Activated naive CD8-positive, alpha-beta T cell treated with anti-CD3 and anti-CD28 coated beads, Interleukin-2, amount 10 ng/mL, durations not matched to agents 7 days and 5 days (primary cell): Measurements from ENCODE around the gene PACS1. TPM values are rescaled to one million over a fixed set of nuclear protein-coding genes. Genes with fewer than 3 reads are reported as not detected.
"Not testable (repeated sequence)": the region's sequence is repeated elsewhere in the genome, so short reads cannot be mapped to it uniquely, and the experiment has no call there.

Experiments
- ATAC-seq: fragments of 150-1000 bp; cut with Tn5 transposase; one replicate; pipeline ENCODE4 v1.10.0; 2021; ENCODE audit warnings: low read depth, moderate library complexity
- POLR2A ChIA-PET: fragments of 350-600 bp; sonication (Branson Sonifier 250); formaldehyde crosslinking; loops from one replicate; lab custom pipeline; 2021; ENCODE audit warnings: antibody characterized with exemption; lab: Charles Lee
- DNase-seq: peaks from one replicate; pipeline ENCODE4 v3.0.0; 2021
- H3K27ac Mint-ChIP-seq: one replicate; pipeline ENCODE4 v1.8.0; 2022; ENCODE audit warnings: mild to moderate bottlenecking, mixed read lengths
- H3K27me3 Mint-ChIP-seq: one replicate; pipeline ENCODE4 v1.8.0; 2022; ENCODE audit warnings: mild to moderate bottlenecking, moderate library complexity, mixed read lengths
- H3K36me3 Mint-ChIP-seq: one replicate; pipeline ENCODE4 v1.8.0; 2021; ENCODE audit warnings: mild to moderate bottlenecking, mixed read lengths
- H3K4me1 Mint-ChIP-seq: one replicate; pipeline ENCODE4 v1.8.0; 2021; ENCODE audit warnings: mixed read lengths
- H3K4me3 Mint-ChIP-seq: one replicate; pipeline ENCODE4 v1.8.0; 2022; ENCODE audit warnings: mild to moderate bottlenecking, moderate library complexity, mixed read lengths
- H3K9me3 Mint-ChIP-seq: one replicate; pipeline ENCODE4 v1.8.0; 2021; ENCODE audit warnings: mixed read lengths
- total RNA-seq, 2 experiments: library from RNA; stranded (reverse); gene quantifications; one replicate each; pipeline ENCODE4 v1.2.3, GENCODE V29; 2021

Gene PACS1
- total RNA-seq, 2 experiments from 2014 or later, result 138 to 162 TPM

- Mint-ChIP-seq H3K9me3 (no peaks in the 10 kb centered on the region), H3K4me3 (no peak overlapping the region), H3K4me1 (peaks cover 8% of the 10 kb centered on the region), H3K27ac (peak overlapping the region; percentile 44), H3K36me3 (peaks cover 9% of the 10 kb centered on the region), H3K27me3 (no peaks in the 10 kb centered on the region)
- DNase-seq (no peak), ATAC-seq (no peak)
- POLR2A ChIA-PET, result no interaction called here
These were observed 170.7 kb downstream of the PACS1 start for GRCh38 chr11:66240781-66241136.

- Mint-ChIP-seq H3K27ac (no peak overlapping the region), H3K27me3 (no peaks in the 10 kb centered on the region), H3K4me1 (peaks cover 8% of the 10 kb centered on the region), H3K9me3 (no peaks in the 10 kb centered on the region), H3K4me3 (no peak overlapping the region), H3K36me3 (peaks cover 9% of the 10 kb centered on the region)
- no peak for DNase-seq
- no peak for ATAC-seq
- POLR2A ChIA-PET, result no interaction called here
These were observed 172.2 kb downstream of the PACS1 start for GRCh38 chr11:66242095-66242765.

GRCh38 chr11:66243782-66244535 lies 173.9 kb downstream of the PACS1 start:
- Mint-ChIP-seq H3K4me1 (peaks cover 9% of the 10 kb centered on the region), H3K4me3 (no peak overlapping the region), H3K36me3 (peaks cover 7% of the 10 kb centered on the region), H3K27me3 (no peaks in the 10 kb centered on the region), H3K27ac (peak overlapping the region; percentile 73), H3K9me3 (no peaks in the 10 kb centered on the region)
- ATAC-seq (peak; percentile 32), DNase-seq (no peak)
- POLR2A ChIA-PET, result no interaction called here

GRCh38 chr11:66247295-66247694 lies 177.2 kb downstream of the PACS1 start:
- H3K27ac Mint-ChIP-seq, result no peak overlapping the region

GRCh38 chr11:66247801-66248200 lies 177.7 kb downstream of the PACS1 start:
- Mint-ChIP-seq H3K4me3 (no peak overlapping the region), H3K9me3 (no peaks in the 10 kb centered on the region), H3K27ac (no peak overlapping the region), H3K27me3 (no peaks in the 10 kb centered on the region), H3K36me3 (peaks cover 11% of the 10 kb centered on the region), H3K4me1 (peaks cover 22% of the 10 kb centered on the region)
- POLR2A ChIA-PET, result no interaction called here
- no peak for ATAC-seq
- DNase-seq, result no peak

More at GRCh38 chr11:66247295-66247694, 177.2 kb downstream of the PACS1 start:
- Mint-ChIP-seq H3K4me3 (no peak overlapping the region), H3K9me3 (no peaks in the 10 kb centered on the region), H3K36me3 (peaks cover 11% of the 10 kb centered on the region), H3K4me1 (peaks cover 22% of the 10 kb centered on the region), H3K27me3 (no peaks in the 10 kb centered on the region)
- ATAC-seq, result no peak
- no peak for DNase-seq
- POLR2A ChIA-PET, result no interaction called here

- no peak overlapping the region for H3K4me3 Mint-ChIP-seq
- ATAC-seq, result no peak
These were observed 178.8 kb downstream of the PACS1 start for GRCh38 chr11:66248903-66249302.

GRCh38 chr11:66251809-66252208 lies 181.7 kb downstream of the PACS1 start:
- POLR2A ChIA-PET, result interaction anchor here (0.9 to 1.1 kb wide), 2 partner anchors 21 to 93 kb away, joined by 3 read pairs; partner anchors contain the start of gene BRMS1
- H3K9me3 Mint-ChIP-seq, result no peaks in the 10 kb centered on the region

More at GRCh38 chr11:66248903-66249302, 178.8 kb downstream of the PACS1 start:
- peak overlapping the region; percentile 23 for H3K27ac Mint-ChIP-seq
- no peaks in the 10 kb centered on the region for H3K27me3 Mint-ChIP-seq
- peaks cover 16% of the 10 kb centered on the region for H3K4me1 Mint-ChIP-seq
- peaks cover 11% of the 10 kb centered on the region for H3K36me3 Mint-ChIP-seq
- DNase-seq, result no peak
- POLR2A ChIA-PET, result no interaction called here
- H3K9me3 Mint-ChIP-seq, result no peaks in the 10 kb centered on the region

GRCh38 chr11:66253081-66253480 lies 183.0 kb downstream of the PACS1 start:
- not testable (repeated sequence) for H3K9me3 Mint-ChIP-seq, H3K36me3 Mint-ChIP-seq, DNase-seq, H3K4me3 Mint-ChIP-seq, ATAC-seq, H3K27me3 Mint-ChIP-seq, H3K27ac Mint-ChIP-seq
- peaks cover 27% of the 10 kb centered on the region for H3K4me1 Mint-ChIP-seq
- POLR2A ChIA-PET, result interaction anchor here (0.6 kb wide), 1 partner anchor 392 kb away, joined by 3 read pairs; no protein-coding TSS in a partner anchor

More at GRCh38 chr11:66251809-66252208, 181.7 kb downstream of the PACS1 start:
- Mint-ChIP-seq H3K27ac (peak overlapping the region; percentile 62), H3K4me1 (peaks cover 26% of the 10 kb centered on the region), H3K36me3 (peaks cover 9% of the 10 kb centered on the region), H3K4me3 (no peak overlapping the region), H3K27me3 (no peaks in the 10 kb centered on the region)
- DNase-seq, result no peak
- ATAC-seq, result no peak

GRCh38 chr11:66258473-66258893 lies 188.4 kb downstream of the PACS1 start:
- ATAC-seq (no peak), DNase-seq (no peak)
- H3K36me3 Mint-ChIP-seq, result peaks cover 13% of the 10 kb centered on the region
- H3K9me3 Mint-ChIP-seq, result no peaks in the 10 kb centered on the region
- no peaks in the 10 kb centered on the region for H3K27me3 Mint-ChIP-seq
- peaks cover 29% of the 10 kb centered on the region for H3K4me1 Mint-ChIP-seq
- H3K4me3 Mint-ChIP-seq, result peak overlapping the region; percentile 96
- peak overlapping the region; percentile 100 for H3K27ac Mint-ChIP-seq
- POLR2A ChIA-PET, result interaction anchor here (1.2 kb wide), 1 partner anchor 61 kb away, joined by 3 read pairs; no protein-coding TSS in a partner anchor

- Mint-ChIP-seq H3K4me1 (peaks cover 29% of the 10 kb centered on the region), H3K4me3 (no peak overlapping the region), H3K27me3 (no peaks in the 10 kb centered on the region), H3K36me3 (peaks cover 11% of the 10 kb centered on the region), H3K9me3 (no peaks in the 10 kb centered on the region), H3K27ac (no peak overlapping the region)
- ATAC-seq (no peak), DNase-seq (no peak)
- POLR2A ChIA-PET, result interaction anchor here (0.7 to 1.3 kb wide), 3 partner anchors 53 to 395 kb away, joined by 3 to 5 read pairs (median 3); no protein-coding TSS in a partner anchor
These were observed 189.2 kb downstream of the PACS1 start for GRCh38 chr11:66259225-66259624.

- DNase-seq, result no peak
- H3K27ac Mint-ChIP-seq, result no peak overlapping the region
- peaks cover 11% of the 10 kb centered on the region for H3K36me3 Mint-ChIP-seq
- peaks cover 29% of the 10 kb centered on the region for H3K4me1 Mint-ChIP-seq
- no peak for ATAC-seq
- H3K4me3 Mint-ChIP-seq, result peak overlapping the region; percentile 9
- POLR2A ChIA-PET, result interaction anchor here (1.3 kb wide), 1 partner anchor 53 kb away, joined by 5 read pairs; no protein-coding TSS in a partner anchor
- no peaks in the 10 kb centered on the region for H3K9me3 Mint-ChIP-seq
- H3K27me3 Mint-ChIP-seq, result no peaks in the 10 kb centered on the region
These were observed 189.9 kb downstream of the PACS1 start for GRCh38 chr11:66259956-66260355.

GRCh38 chr11:66261578-66261977 lies 191.5 kb downstream of the PACS1 start:
- H3K4me3 Mint-ChIP-seq, result no peak overlapping the region
- H3K27ac Mint-ChIP-seq, result no peak overlapping the region
- H3K27me3 Mint-ChIP-seq, result no peaks in the 10 kb centered on the region
- H3K4me1 Mint-ChIP-seq, result peaks cover 19% of the 10 kb centered on the region
- peaks cover 11% of the 10 kb centered on the region for H3K36me3 Mint-ChIP-seq
- ATAC-seq (no peak), DNase-seq (no peak)
- no peaks in the 10 kb centered on the region for H3K9me3 Mint-ChIP-seq
- POLR2A ChIA-PET, result interaction anchor here (0.7 kb wide), 1 partner anchor 35 kb away, joined by 3 read pairs; no protein-coding TSS in a partner anchor

- no peak overlapping the region for H3K27ac Mint-ChIP-seq
- no peak overlapping the region for H3K4me3 Mint-ChIP-seq
- no peak for DNase-seq
- peaks cover 19% of the 10 kb centered on the region for H3K4me1 Mint-ChIP-seq
- H3K36me3 Mint-ChIP-seq, result peaks cover 12% of the 10 kb centered on the region
- POLR2A ChIA-PET, result no interaction called here
- H3K27me3 Mint-ChIP-seq, result no peaks in the 10 kb centered on the region
- H3K9me3 Mint-ChIP-seq, result no peaks in the 10 kb centered on the region
- no peak for ATAC-seq
These were observed 192.1 kb downstream of the PACS1 start for GRCh38 chr11:66262191-66262590.
